SK-N-SH treated with all-trans-retinoic acid at 6 μM for 48 hours (cell line): ENCODE results near the gene RABEPK.

Experiments
- ESRRG ChIP-seq: fragments of 250-450 bp; sonication (Bioruptor Pico); IDR thresholded peaks from 2 replicates; pipeline ENCODE4 v1.6.1; 2021; ENCODE audit warnings: mild to moderate bottlenecking
- PATZ1 ChIP-seq: fragments of 250-450 bp; sonication (Bioruptor Pico); IDR thresholded peaks from 2 replicates; pipeline ENCODE4 v1.8.0; 2020; ENCODE audit warnings: mild to moderate bottlenecking, moderate library complexity, borderline replicate concordance
- RARB ChIP-seq: fragments of 250-450 bp; sonication (Bioruptor Pico); IDR thresholded peaks from 2 replicates; pipeline ENCODE4 v1.8.0; 2021; ENCODE audit warnings: mild to moderate bottlenecking, moderate library complexity
- SNAI2 ChIP-seq: fragments of 250-450 bp; sonication (Bioruptor Pico); IDR thresholded peaks from 2 replicates; pipeline ENCODE4 v1.5.0; 2020; ENCODE audit warnings: mild to moderate bottlenecking, moderate library complexity

DNA sequence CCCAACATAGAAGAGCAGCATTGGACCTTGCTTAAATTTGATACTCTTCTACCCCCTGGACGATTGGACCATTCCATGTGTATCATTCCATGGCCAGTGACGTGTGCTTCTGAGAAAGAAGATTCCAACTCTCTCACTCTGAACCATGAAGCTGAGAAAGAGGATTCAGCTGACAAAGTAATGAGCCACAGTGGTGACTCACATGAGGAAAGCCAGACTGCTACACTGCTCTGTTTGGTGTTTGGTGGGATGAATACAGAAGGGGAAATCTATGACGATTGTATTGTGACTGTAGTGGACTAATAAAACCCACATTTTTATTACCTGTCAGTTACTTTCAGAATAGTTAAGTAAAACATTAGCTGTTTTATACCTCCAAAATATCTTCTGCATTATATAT lies 33.3 kb downstream of the RABEPK start:
- no peak for TF ChIP-seq RARB (CRISPR knock-in tag)
- TF ChIP-seq PATZ1 (CRISPR knock-in tag) = no peak
- TF ChIP-seq ESRRG (CRISPR knock-in tag) = no peak
- no peak for TF ChIP-seq SNAI2 (CRISPR knock-in tag)
